Measurements from ENCODE around the gene KRTAP6-2. TPM values are rescaled to one million over a fixed set of nuclear protein-coding genes. Genes with fewer than 3 reads are reported as not detected.

The KRTAP6-2 gene
- total RNA-seq, 1 donor from 2014 or later: not detected

DNA sequence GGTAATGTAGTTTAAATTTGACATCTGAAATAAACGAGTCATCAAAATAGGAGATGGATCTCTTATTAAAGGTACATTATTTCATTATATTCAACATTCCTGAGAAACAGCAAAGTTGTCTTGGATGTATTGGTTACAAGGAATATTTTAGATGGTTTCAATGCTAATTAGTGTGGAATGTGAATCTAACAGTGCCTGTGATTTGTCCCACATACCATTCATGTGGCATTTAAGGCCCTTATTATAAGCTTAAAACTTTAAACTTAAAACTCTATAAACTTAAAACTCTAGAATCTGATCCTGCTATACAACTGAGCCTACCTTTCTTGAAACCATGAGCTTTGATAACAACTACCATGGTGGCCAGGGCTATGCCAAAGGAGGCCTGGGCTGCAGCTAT lies 2.1 kb upstream of the KRTAP6-2 start, which contains the start of gene KRTAP22-1:
TSS of gene KRTAP22-1 (plus strand) at position 301 of the 400 bp plus-strand sequence.
- H3K27me3 ChIP-seq: no peaks in the 10 kb centered on the region
- intact Hi-C loops (cut with DNase I): no loop called here
- DNase-seq: no peak
- H3K9me3 ChIP-seq: no peaks in the 10 kb centered on the region
- H3K27ac ChIP-seq: no peak within 1 kb of the TSS
- ATAC-seq: no peak
- H3K4me3 ChIP-seq: no peak within 1 kb of the TSS
- TF ChIP-seq, protein P1, sequence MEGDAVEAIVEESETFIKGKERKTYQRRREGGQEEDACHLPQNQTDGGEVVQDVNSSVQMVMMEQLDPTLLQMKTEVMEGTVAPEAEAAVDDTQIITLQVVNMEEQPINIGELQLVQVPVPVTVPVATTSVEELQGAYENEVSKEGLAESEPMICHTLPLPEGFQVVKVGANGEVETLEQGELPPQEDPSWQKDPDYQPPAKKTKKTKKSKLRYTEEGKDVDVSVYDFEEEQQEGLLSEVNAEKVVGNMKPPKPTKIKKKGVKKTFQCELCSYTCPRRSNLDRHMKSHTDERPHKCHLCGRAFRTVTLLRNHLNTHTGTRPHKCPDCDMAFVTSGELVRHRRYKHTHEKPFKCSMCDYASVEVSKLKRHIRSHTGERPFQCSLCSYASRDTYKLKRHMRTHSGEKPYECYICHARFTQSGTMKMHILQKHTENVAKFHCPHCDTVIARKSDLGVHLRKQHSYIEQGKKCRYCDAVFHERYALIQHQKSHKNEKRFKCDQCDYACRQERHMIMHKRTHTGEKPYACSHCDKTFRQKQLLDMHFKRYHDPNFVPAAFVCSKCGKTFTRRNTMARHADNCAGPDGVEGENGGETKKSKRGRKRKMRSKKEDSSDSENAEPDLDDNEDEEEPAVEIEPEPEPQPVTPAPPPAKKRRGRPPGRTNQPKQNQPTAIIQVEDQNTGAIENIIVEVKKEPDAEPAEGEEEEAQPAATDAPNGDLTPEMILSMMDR (IDR thresholded peaks at IDR 0.05): no peak
- H3K4me1 ChIP-seq: no peaks in the 10 kb centered on the region
- no peaks in the 10 kb centered on the region for H3K36me3 ChIP-seq

GRCh38 chr21:30592140-30592539 lies 6.6 kb downstream of the KRTAP6-2 start, which contains the start of gene KRTAP6-3:
KRTAP6-3 (plus strand) TSS chr21:30592440; CDS start chr21:30592446, 6 bp downstream.
- Histone ChIP-seq H3K4me1 (no peaks in the 10 kb centered on the region), H3K27ac (no peak within 1 kb of the TSS), H3K4me3 (no peak within 1 kb of the TSS), H3K27me3 (no peaks in the 10 kb centered on the region), H3K36me3 (no peaks in the 10 kb centered on the region), H3K9me3 (no peaks in the 10 kb centered on the region)
- DNase-seq (no peak), ATAC-seq (no peak)
- intact Hi-C loops (cut with DNase I): no loop called here
- TF ChIP-seq, protein P1 (IDR thresholded peaks at IDR 0.05): no peak

GRCh38 chr21:30590297-30590696 lies 8.4 kb downstream of the KRTAP6-2 start, which contains the start of gene KRTAP22-2:
KRTAP22-2 (minus strand) TSS chr21:30590397.
- intact Hi-C loops (cut with DNase I): no loop called here
- no peak within 1 kb of the TSS for H3K27ac ChIP-seq
- H3K36me3 ChIP-seq: no peaks in the 10 kb centered on the region
- DNase-seq: no peak
- no peaks in the 10 kb centered on the region for H3K9me3 ChIP-seq
- H3K4me3 ChIP-seq: no peak within 1 kb of the TSS
- no peak for ATAC-seq
- TF ChIP-seq, protein P1 (IDR thresholded peaks at IDR 0.05): no peak
- no peaks in the 10 kb centered on the region for H3K27me3 ChIP-seq
- no peaks in the 10 kb centered on the region for H3K4me1 ChIP-seq

- Histone ChIP-seq H3K4me1 (no peaks in the 10 kb centered on the region), H3K27ac (no peak overlapping the region), H3K27me3 (no peaks in the 10 kb centered on the region), H3K36me3 (no peaks in the 10 kb centered on the region), H3K9me3 (no peaks in the 10 kb centered on the region), H3K4me3 (no peak overlapping the region)
- TF ChIP-seq, protein P1 (IDR thresholded peaks at IDR 0.05): no peak
- ATAC-seq (no peak), DNase-seq (no peak)
- intact Hi-C loops (cut with DNase I): no loop called here
Observed at GRCh38 chr21:30582870-30583269, 15.8 kb downstream of the KRTAP6-2 start.

GRCh38 chr21:30580132-30580531 lies 18.6 kb downstream of the KRTAP6-2 start:
- no peaks in the 10 kb centered on the region for H3K27me3 ChIP-seq
- DNase-seq: no peak
- intact Hi-C loops (cut with DNase I): no loop called here

More at GRCh38 chr21:30580132-30580531, 18.6 kb downstream of the KRTAP6-2 start:
- TF ChIP-seq, protein P1 (IDR thresholded peaks at IDR 0.05): no peak
- ATAC-seq: no peak
- Histone ChIP-seq H3K4me1 (no peaks in the 10 kb centered on the region), H3K27ac (no peak overlapping the region), H3K9me3 (no peaks in the 10 kb centered on the region), H3K4me3 (no peak overlapping the region), H3K36me3 (no peaks in the 10 kb centered on the region)
